GM19043 (cell line): Measurements from ENCODE around the gene CSTF2.
"Not testable (repeated sequence)": the region's sequence is repeated elsewhere in the genome, so short reads cannot be mapped to it uniquely, and the experiment has no call there.

Experiments
- ATAC-seq: cut with Tn5 transposase; IDR thresholded peaks from one replicate; pipeline ENCODE4 v1.9.1; 2021; ENCODE audit warnings: low read depth; ENCODE audit not compliant: unreplicated experiment

Gene CSTF2

DNA sequence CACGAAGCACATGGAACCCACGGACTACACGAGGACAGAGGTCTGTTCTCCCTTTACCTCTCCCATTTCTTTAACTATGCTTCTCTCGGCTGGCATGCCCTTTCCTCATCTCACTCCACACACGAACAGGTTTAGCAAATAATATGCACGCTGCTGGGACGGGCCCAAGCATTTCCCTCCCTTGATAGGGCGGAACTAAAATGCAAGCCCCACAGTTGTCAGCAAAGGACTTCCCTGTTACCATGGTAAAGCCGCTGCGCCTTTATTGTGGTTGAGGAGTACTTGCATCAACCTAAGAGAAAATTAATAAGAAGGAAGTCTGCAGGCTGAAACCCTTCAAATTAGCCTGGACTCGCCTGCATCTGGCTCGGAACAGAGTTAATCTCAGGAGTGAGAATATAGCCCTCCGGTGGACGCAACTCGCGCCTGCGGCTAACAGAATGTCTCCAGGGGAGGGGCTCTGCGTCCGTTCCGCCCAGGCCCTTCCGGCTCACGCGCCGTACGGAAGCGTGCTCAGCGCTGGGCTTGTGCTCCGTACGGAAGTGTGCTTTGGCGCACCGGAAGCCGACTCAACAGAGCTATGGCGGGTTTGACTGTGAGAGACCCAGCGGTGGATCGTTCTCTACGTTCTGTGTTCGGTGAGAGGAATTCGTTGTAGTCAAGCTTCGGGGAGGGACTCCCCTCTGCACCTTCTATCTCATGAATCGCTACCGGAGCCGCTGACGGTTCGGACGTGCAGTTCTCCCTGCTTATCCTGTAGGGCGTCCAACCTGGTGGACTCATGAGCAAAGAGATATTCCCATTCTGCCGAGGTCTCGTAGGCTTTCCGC, at the start of gene CSTF2:
Gene CSTF2 (plus strand): TSS at position 555 of the 830 bp plus-strand sequence. CDS start 26 bp downstream, at position 581.
- peak; percentile 99 for ATAC-seq

DNA sequence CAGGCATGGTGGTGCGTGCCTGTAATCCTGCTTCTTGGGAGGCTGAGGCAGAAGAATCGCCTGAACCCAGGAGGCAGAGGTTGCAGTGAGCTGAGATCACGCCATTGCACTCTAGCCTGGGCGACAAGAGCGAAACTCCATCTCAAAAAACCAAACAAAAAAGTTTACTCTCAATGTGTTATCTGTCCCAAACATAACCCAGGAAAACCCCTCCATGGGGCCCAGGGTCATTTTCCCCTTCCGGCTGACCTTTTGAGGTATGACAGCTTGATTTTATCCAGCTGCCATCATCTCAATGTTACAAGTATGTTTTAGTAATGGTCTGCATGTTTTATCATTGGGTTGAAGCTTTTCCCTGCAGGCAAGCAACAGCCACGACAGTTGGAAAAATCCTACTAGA, 23.8 kb upstream of the CSTF2 start:
- ATAC-seq, result not testable (repeated sequence)

DNA sequence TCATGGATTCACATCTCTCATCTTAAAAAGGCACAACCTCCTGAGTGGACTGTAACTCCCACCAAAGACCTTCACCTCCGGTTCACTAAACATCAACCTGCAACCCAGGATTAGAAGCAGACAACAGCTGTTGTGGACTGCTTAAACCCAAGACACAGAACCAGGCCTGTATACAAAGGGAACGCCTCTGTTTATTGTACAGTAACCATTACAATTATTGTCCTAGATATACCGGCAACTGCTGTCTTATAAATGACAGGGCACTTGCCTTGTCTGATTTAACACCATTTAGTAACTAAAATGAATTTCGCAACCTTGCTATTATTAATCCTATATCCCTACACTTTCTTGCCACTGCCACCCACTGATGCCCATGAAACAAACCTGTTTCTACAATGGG, 22.8 kb upstream of the CSTF2 start:
- no peak for ATAC-seq

GRCh38 chrX:100798484-100799214, 21.5 kb upstream of the CSTF2 start:
- ATAC-seq, result no peak

DNA sequence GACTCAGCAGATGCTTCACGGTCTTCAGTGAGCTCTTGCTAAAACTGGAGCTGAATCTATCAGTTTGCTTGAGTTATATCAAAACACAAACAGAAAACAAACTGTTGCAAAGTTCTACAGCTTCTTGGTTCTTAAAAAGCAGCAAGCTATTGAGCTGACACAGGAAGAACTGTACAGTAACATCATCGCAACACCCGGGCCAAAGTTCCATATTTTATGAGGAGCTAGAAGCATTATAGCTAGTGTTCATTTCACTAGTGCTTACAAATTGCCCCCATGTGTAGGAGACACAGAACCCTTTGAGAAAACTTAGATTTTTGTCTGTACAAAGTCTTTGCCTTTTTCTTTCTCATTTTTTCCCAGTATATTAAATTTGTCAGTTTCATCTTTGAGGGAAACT, 17.3 kb upstream of the CSTF2 start:
- no peak for ATAC-seq

DNA sequence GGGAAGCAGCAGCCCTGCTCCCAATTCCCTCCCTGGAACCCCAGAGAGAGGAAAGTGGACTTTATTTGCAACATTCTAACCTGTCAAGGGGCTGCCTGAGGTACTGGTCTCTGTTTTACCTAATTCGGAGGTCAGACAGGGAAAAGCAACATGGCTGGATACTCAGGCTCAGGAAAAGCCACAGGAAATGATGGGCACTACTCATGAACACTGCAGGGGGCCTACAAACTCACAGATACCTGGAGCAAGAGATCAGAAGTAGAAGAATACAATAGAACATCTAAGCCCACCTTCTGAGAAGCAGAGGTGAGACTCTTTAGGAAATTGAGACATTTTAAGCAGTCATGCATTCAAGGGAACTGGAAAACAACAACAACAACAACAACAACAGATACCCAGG, 15.4 kb upstream of the CSTF2 start:
- ATAC-seq, result no peak

DNA sequence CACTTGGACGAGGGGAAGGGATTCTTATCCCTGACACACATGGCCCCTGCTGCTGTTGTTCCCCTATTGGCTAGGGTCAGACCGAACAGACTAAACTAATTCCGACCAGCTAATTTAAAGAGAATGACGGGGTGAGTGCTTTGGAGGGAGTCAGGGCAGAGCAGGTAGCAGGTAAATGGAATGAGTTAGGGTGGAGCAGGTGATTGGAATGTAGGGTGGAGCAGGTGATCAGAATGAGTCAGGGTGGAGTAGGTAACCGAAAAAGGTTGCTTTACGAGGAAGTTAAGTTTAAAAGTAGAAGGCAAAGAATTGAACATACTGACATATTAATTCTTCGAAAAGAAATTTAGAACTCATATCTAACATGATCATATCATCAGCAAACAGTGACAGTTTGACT, 11.9 kb upstream of the CSTF2 start:
- ATAC-seq, result not testable (repeated sequence)

GRCh38 chrX:100812216-100813158, 7.7 kb upstream of the CSTF2 start:
- no peak for ATAC-seq

DNA sequence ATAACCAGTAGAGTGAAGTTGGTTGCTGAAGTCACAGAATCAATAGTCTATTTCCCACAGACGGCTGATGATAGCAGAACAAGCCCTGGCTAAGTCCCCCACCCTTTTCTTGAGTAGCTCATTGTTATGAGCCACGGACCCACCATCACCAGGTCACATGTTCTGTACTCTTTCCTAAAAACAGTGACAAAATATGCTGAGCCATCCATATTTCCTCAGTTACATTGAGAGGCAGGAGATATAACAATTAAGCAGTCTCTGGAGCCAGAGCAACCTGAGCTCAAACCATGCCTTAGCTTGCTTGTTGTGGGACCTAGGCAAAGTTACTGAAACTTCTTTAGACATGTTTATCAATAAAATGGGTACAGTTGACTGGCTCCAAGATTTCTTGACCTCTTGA, 2.9 kb upstream of the CSTF2 start:
- ATAC-seq, result no peak

GRCh38 chrX:100819534-100819836, 706 bp upstream of the CSTF2 start:
- ATAC-seq, result no peak

- ATAC-seq, result peak; percentile 60
These were observed 9.5 kb downstream of the CSTF2 start for GRCh38 chrX:100829730-100830129.

DNA sequence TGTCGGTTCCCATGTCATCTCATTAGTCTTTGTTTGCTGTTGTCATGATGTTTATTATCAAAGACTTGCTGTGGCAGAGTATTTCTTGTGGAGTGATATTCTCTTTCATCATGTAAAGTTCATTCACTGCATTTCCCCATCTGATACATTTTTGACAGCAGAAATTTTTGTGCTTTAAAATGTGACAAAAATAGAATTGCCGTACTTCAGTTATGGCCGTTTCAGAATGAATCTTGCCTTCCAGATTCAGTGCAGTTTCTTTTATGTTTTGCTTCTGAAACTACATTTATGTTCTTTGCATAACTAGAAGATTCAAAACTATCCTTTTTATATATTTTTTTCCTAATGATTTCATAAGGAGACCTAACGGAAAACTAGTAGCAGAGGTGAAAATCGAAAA, 10.0 kb downstream of the CSTF2 start:
- no peak for ATAC-seq

- no peak for ATAC-seq
These were observed 10.4 kb downstream of the CSTF2 start for GRCh38 chrX:100830547-100830946.

DNA sequence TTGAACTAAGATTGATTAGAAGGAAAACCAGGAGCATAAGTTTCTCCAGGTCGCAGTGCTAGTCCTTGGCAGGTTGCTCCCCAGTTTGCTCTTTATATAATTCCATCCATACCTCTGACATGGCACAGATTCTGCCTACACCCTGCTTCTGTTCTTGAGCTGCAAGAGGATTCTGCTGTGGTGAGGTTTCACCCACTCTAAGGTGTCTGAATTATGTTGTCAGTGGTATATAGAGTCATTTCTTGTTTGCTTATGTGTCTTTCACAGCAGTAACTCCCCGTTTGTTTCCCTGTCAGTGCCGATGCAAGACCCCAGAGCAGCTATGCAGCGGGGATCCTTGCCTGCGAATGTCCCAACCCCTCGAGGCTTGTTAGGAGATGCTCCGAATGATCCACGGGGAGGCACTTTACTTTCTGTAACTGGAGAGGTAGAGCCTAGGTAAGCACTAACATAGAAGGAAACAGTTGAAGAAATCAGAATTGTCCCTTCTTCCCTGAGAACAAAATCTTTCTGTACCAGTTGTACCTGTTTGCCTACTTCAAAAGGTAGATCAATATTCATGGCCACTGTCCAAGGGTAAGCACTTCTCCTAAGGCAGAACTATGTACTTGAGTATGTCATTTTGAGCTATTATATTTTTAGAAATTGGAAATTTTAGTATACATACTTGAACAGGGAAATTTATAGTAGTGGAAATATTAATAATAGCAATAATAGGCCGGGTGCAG, 11.2 kb downstream of the CSTF2 start:
- no peak for ATAC-seq

DNA sequence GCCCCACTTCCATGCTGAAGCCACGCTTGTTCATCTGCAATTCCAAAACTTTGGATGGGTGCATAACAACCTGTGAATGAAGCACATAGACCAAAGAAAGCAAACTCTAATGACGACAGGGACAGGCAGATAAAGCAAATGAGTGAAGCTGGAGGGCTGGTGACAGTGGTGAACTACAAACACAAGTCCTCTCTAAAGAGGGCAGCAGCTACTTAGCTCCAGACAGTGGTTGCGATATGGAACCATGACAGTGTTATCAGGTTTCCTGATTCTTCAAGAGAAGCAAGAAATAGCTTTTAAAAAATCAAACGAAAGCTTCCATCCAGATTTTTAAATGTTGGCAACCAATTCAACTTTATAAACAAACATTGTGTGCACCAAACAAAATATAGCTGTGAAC, 30.1 kb downstream of the CSTF2 start:
- ATAC-seq, result no peak

- ATAC-seq, result no peak
These were observed 32.6 kb downstream of the CSTF2 start for GRCh38 chrX:100852810-100853209.

- ATAC-seq, result no peak
These were observed 43.2 kb downstream of the CSTF2 start for GRCh38 chrX:100863326-100863864.

GRCh38 chrX:100864657-100865391, 44.6 kb downstream of the CSTF2 start:
- no peak for ATAC-seq

GRCh38 chrX:100868273-100868672, 48.1 kb downstream of the CSTF2 start:
- ATAC-seq, result no peak
